HCT116 (cell line): Measurements from ENCODE around the gene OR13C4.

Experiments
- CEBPB ChIP-seq: IDR thresholded peaks from 2 replicates; pipeline ENCODE4 v1.6.1; 2012; ENCODE audit warnings: low read depth
- POLR2A ChIP-seq: IDR thresholded peaks from 2 replicates; pipeline ENCODE4 v1.7.0; 2011; ENCODE audit warnings: borderline replicate concordance; ENCODE audit not compliant: insufficient read depth, insufficient read length; ENCODE audit errors: extremely low read depth
- POLR2AphosphoS5 ChIP-seq: IDR thresholded peaks from 2 replicates; pipeline ENCODE4 v1.6.1; 2011; ENCODE audit warnings: mild to moderate bottlenecking, low read depth, low read length, moderate library complexity
- SP1 ChIP-seq: IDR thresholded peaks from 2 replicates; pipeline ENCODE4 v1.6.1; 2012; ENCODE audit warnings: low read depth
- SRF ChIP-seq: IDR thresholded peaks from 2 replicates; pipeline ENCODE4 v1.6.1; 2012; ENCODE audit warnings: low read depth
- YY1 ChIP-seq: IDR thresholded peaks from 2 replicates; pipeline ENCODE4 v1.6.1; 2011; ENCODE audit warnings: low read length, low read depth, moderate library complexity, mild to moderate bottlenecking; ENCODE audit not compliant: insufficient replicate concordance; ENCODE audit errors: extremely low read depth
- TF ChIP-seq, protein P1 (sequence below), 3 experiments: fragments of 200-600 bp in 1 of 3; sonication (generic) in 1 of 3; IDR thresholded peaks in 2 of 3; conservative IDR thresholded peaks in 1 of 3; 2 replicates each; pipeline ENCODE4 v1.5.1; 2012 to 2017; ENCODE audit warnings: low read depth in 2 of 3, low read length in 2 of 3, antibody characterized with exemption in 1 of 3, borderline replicate concordance in 1 of 3, control low read depth in 1 of 3, mild to moderate bottlenecking in 1 of 3, mixed read lengths in 1 of 3, mixed run types in 1 of 3, moderate library complexity in 1 of 3; ENCODE audit not compliant: insufficient read depth in 1 of 3

DNA sequence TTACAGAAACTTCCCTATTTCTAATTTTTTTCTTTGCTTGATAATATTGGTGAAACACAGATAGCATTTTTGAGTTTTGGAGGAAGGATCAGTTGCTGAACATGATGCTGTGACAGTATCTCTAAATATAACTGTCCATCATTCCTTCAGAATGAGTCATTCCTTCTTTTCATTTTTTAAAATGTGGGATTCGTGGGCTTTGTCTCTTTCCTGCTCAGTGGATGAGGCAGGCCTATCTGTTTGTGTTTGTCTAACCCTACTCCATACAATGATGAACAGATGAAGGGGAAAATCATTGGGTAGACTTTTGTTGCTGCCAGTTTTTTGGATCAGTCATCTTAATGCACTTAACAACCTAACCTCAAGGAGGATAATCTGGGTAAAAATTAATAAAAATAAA, 26.3 kb upstream of the OR13C4 start:
- TF ChIP-seq POLR2A (no peak), CEBPB (no peak), POLR2AphosphoS5 (no peak), YY1 (no peak), SP1 (no peak), SRF (no peak)
- TF ChIP-seq, protein P1, sequence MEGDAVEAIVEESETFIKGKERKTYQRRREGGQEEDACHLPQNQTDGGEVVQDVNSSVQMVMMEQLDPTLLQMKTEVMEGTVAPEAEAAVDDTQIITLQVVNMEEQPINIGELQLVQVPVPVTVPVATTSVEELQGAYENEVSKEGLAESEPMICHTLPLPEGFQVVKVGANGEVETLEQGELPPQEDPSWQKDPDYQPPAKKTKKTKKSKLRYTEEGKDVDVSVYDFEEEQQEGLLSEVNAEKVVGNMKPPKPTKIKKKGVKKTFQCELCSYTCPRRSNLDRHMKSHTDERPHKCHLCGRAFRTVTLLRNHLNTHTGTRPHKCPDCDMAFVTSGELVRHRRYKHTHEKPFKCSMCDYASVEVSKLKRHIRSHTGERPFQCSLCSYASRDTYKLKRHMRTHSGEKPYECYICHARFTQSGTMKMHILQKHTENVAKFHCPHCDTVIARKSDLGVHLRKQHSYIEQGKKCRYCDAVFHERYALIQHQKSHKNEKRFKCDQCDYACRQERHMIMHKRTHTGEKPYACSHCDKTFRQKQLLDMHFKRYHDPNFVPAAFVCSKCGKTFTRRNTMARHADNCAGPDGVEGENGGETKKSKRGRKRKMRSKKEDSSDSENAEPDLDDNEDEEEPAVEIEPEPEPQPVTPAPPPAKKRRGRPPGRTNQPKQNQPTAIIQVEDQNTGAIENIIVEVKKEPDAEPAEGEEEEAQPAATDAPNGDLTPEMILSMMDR (IDR thresholded peaks at IDR 0.05 in 2 of 3, conservative IDR thresholded peaks at IDR 0.05 in 1 of 3; ENCODE audit: borderline replicate concordance in 1 of 3, insufficient read depth in 1 of 3, low read depth in 2 of 3, low read length in 2 of 3), result no peak
